Stimulated activated CD8-positive, alpha-beta memory T cell treated with anti-CD3 and anti-CD28 coated beads, Interleukin-2, amount 100 ng/mL, for 48 hours (primary cell): ENCODE measurements around the gene VASP.

Experiments
- DNase-seq, 2 donors: peaks; one replicate each; pipeline ENCODE4 v3.0.0-alpha.2; 2020; ENCODE audit warnings: low read depth in 2 of 2

The VASP gene

DNA sequence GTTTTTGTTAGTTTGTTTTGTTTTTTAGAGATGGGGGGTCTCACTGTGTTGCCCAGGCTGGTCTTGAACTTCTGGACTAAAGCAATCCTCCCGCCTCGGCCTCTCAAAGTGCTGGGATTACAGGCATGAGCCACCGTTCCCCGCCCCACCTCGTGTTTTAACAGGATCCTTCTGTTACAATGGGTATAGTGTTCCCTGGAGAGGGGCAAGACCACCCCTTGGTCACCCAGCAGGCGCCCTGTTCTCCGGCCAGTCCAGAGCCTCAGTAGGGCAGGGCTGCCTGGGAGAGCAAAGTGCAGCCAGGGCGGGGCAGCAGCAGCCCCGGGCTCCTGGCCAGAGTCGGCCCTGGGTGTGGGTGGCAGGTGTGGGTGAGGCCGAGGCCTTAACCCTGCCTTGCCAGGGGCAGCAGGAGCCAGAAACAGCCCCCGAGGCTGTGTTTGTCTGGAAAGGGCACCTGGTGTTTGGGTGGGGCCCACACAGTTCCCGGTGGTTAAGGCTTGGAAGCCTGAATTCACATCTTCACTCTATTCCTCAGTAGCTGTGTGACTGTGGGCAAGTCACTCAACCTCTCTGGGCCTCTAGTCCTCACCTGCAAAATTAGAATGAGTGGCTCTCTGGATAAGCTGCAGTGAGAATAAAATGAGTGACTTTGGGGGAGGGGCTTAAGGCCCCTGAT, 7.2 kb downstream of the VASP start:
- DNase-seq = no peak

- no peak for DNase-seq
Observed at GRCh38 chr19:45515081-45515624, 7.9 kb downstream of the VASP start.

- no peak for DNase-seq
Observed at GRCh38 chr19:45515807-45516401, 8.6 kb downstream of the VASP start.

DNA sequence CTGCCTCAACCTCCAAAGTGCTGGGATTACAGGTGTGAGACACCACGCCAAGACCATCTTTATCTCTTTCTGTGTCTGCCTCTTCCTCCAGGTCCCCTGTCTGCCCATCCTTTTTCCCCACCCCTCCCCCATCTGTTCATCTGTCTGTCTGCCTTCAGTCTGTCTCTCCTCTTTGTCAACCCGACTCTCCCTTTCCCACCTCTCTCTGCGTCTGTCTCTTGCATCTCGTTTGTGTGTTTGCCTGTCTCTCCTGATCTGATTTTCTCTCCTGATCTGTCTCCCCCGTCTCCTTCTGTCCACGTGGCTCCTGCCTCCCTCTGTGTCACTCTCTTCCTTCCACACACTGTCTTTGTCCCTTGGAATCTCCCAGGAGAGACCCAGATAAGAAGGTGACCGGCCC, 10.0 kb downstream of the VASP start:
- no peak for DNase-seq

- no peak for DNase-seq
Observed at GRCh38 chr19:45517641-45518468, 10.6 kb downstream of the VASP start.

DNA sequence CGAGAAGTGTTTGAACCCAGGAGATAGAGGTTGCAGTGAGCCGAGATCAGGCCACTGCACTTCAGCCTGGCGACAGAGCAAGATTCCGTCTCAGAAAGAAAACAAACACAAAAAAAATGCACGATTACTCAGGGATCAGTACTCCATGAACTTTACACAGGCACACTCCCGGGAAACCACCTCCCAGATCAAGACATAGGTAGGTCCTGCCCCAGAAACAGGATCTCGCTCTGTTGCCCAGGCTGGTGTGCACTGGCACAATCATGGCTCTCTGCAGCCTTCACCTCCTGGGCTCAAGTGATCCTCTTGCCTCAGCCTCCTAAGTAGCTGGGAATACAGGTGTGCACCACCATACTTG, 11.2 kb downstream of the VASP start:
- no peak for DNase-seq

GRCh38 chr19:45522010-45522941, 15.0 kb downstream of the VASP start:
- DNase-seq = no peak

- peak; percentile 47 to 57 for DNase-seq
Observed at GRCh38 chr19:45523642-45524256, 16.5 kb downstream of the VASP start.

DNA sequence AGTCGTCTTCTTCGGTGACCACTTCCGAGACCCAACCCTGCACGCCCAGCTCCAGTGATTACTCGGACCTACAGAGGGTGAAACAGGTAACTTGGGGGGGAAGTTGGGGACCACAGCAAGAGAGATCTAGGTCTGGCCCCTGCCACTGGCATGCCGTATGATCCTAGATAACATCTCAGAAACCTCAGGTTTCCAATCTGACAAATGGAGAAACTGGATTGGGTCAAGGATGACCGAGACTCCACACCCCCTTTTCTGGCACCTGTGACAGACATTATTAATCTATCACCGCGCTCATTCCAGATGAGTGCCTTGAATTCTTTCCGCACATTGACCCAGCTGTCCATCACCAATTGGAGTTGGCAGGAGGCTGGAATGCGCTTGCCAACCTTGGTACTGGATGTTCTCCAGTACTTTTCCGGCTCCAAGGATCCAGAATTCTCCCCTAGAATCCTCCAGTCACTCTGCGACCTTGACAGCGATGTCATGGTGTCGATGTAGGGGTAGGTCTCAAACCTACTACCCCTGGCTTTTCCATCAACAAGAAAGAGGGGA, 17.4 kb downstream of the VASP start:
- no peak for DNase-seq

DNA sequence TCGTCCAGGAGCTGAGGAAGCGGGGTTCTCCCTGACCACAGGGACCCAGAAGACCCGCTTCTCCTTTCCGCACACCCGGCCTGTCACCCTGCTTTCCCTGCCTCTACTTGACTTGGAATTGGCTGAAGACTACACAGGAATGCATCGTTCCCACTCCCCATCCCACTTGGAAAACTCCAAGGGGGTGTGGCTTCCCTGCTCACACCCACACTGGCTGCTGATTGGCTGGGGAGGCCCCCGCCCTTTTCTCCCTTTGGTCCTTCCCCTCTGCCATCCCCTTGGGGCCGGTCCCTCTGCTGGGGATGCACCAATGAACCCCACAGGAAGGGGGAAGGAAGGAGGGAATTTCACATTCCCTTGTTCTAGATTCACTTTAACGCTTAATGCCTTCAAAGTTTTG, 18.9 kb downstream of the VASP start:
- DNase-seq = no peak

DNA sequence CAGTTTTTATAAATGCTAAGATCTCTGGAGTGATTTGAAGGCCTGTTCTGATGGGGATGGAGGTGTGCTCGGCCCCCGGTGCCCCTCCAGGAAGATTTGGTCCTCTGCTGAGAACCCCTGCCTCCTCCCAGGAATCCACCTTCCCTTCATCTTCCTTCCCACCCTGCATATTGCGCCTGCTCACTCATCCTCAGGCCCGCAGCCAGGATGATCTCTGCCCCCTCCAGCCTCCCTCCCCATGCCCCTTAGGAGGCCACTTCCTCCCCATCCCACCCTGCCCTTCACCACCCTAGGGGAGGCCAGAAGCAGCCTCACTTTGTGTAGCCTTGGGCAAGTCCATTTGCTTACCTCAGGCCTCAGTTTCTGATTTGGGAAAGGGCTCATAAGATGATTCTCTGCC, 19.7 kb downstream of the VASP start:
- DNase-seq = no peak

GRCh38 chr19:45527731-45528130, 20.5 kb downstream of the VASP start:
- DNase-seq = no peak

- no peak for DNase-seq
Observed at GRCh38 chr19:45528149-45528743, 21.0 kb downstream of the VASP start.

DNA sequence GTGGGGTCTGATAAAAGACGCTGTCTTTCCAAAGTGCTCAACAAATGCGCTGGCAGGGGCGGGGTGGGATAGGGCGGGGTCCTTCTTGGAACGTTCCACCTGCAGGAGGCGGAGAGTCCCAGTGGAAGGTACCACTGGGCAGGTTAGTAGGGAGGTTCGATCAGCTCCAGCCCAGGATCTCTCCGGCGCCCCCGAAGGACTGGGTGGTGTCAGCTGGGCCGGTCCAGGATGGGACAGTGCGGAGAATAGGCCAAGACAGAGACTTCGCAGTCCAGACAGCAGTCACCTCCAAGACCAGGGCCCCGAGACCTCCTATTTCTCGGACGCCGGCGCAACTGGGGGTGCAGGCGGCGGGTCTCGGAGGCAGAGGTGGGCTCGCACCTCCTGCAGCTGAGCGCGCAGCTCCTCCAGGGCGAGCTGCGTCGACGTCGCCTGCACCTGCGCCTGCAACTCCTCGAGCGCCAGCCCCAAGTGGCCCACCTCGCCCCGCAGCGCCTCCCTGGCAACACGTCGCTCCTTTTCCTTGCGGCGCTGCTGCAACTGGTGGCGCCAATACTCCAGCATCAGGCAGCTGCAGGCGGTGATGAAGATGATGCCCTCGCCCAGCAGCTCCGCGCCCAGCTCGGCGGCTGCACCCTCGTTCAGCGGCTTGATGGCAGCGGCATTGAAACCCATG, 21.6 kb downstream of the VASP start:
- no peak for DNase-seq

GRCh38 chr19:45529420-45529785, 22.1 kb downstream of the VASP start:
- DNase-seq = no peak

DNA sequence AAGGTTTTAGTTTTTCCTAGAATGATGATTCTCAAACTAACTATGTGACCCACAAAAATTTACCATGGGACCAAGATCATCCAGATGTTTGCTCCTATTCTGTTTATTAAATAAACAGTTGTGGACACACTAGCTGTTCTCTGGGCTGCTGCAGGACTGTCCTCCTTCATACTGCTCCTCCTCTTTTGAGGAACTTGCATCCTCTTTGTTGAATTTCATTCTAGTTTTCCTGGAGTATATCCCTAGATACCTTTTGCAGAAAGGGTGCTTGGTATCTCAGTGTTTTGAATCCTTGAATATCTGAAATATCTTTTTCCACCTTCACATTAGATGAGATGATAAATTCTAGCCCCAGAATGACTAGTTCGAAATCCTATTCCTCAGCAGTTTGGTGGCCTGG, 24.1 kb downstream of the VASP start:
- DNase-seq = no peak

- no peak for DNase-seq
Observed at GRCh38 chr19:45539459-45539858, 32.2 kb downstream of the VASP start.

- DNase-seq = no peak
Observed at GRCh38 chr19:45542234-45542668, 35.0 kb downstream of the VASP start.

DNA sequence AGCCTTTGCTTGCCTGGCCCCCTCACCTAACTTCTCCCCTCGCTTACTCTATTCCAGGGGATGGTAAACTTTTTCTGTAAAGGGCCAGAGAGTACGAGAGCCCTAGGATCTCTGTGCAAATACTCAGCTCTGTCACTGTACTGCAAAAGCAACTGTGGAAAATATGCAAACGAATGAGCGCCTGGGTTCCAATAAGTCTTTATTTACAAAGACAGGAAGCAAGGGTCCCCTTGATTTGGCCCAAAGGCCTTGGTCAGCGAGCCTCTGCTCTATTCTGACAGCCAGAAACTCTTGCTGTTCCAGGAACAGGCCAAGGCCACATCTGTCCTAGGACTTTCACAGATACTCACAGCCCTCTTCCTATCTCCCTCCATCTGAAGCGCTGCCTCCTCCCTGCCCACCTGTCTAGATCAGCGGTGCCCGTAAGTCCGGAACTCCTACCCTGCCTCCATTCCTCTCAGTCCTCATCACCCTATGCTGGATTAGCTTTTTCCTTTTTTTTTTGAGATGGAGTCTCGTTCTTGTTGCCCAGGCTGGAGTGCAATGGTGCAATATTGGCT, 40.0 kb downstream of the VASP start:
- no peak for DNase-seq
